ENCODE results near the gene KCNK2.

Gene KCNK2

DNA sequence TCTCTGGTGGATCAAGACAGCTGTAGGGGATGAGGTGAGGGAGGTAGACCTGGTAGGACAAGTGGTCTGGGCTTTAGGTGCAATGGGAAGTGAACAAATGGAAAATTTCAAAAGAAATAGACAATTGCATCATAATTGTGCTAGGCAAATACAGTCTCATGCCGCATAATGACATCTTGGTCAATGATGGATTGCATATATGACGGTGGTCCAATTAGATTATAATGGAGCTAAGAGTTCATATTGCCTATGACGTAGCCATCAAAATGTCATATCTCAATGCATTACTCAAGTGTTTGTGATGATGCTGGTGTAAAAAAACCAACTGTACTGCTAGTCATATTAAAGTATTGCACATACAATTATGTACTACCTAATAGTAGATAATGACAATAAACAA, 19.0 kb downstream of the KCNK2 start:
- no peak for DNase-seq

DNA sequence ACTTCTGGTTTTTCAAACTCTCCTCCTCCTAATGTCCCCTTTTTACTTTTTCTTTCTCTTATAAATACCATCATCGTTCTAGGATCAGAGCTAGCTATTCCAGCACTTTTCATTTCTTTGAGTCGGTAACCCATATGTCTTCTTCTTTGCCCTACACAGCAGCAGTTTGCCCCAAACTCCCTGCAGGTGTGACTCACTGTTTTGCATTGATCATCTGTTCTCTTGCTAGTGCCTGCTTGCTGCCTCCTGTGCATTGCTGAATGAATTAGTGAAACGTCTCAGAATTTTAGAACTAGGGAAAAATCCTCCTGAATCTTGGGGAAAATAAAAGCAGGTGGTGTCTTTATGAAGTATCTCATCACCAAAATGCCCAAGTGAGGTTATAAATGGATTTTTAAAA, 21.7 kb downstream of the KCNK2 start:
- no peak for DNase-seq

DNA sequence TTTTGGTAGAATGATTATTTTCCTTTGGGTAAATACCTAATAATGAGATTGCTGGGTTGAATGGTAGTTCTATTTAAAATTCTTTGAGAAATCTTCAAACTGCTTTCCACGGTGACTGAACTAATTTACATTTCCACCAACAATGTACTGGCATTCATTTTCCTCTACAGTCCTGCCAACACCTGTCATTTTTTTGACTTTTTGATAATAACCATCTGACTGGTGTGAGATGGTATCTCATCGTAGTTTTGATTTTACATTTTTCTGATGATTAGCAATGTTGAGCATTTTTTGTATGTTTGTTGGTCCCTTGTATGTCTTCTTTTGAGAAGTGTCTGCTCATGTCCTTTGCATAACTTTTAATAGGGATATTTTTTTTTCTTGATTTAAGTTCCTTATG, 23.5 kb downstream of the KCNK2 start:
- no peak for DNase-seq

DNA sequence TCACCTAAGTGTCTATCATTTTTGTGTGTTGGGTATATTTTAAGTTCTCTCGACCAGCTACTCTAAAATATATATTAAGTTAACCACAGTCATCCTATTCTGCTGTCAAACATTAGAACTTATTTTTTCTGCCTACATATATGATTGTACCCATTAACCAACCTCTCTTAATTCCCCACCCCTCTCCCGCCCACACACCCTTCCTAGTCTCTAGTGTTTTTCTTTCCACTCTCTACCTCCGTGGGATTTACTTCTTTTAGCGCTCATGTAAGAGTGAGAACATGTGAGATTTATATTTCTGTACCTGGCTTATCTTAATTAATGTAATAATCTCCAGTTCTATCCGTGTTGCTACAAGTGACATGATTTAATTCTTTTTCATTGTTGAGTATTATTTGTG, 26.6 kb downstream of the KCNK2 start:
- DNase-seq, result no peak

DNA sequence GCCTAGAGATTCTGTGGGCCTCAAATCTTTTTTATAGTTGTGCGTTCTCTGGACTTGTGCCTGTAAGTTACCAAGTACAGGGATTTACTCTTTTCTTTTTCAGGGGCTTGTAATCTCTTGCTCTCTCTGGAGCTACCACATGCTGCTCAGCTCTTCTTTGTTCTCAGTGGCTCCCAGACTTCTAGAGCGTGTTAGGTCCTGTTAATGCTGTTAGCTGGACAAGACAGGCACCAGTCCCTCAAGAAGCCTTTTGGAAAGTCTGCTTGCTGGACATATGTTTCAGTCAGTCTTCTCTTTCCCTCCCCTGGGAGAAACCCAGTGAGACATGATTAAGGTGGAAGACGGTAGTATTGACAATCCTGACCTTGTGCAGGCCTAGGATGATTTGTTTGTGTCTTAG, 29.4 kb downstream of the KCNK2 start:
- DNase-seq, result no peak

DNA sequence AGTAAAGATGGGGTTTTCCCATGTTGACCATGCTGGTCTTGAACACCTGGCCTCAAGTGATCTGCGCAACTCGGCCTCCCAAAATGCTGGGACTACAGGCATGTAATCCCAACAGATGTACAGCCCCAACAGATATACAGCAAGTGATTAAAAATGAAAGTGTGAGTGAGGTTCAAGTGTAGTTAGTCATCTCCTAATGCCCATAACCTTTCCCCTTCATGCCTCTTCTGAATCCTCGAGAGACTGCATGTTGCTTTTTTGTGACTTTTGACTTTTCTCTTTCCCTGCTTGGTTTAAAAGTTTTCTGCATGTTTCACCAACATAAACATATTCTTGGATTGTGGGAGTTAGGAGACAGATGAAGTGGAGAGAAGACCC, 31.2 kb downstream of the KCNK2 start:
- DNase-seq, result no peak

DNA sequence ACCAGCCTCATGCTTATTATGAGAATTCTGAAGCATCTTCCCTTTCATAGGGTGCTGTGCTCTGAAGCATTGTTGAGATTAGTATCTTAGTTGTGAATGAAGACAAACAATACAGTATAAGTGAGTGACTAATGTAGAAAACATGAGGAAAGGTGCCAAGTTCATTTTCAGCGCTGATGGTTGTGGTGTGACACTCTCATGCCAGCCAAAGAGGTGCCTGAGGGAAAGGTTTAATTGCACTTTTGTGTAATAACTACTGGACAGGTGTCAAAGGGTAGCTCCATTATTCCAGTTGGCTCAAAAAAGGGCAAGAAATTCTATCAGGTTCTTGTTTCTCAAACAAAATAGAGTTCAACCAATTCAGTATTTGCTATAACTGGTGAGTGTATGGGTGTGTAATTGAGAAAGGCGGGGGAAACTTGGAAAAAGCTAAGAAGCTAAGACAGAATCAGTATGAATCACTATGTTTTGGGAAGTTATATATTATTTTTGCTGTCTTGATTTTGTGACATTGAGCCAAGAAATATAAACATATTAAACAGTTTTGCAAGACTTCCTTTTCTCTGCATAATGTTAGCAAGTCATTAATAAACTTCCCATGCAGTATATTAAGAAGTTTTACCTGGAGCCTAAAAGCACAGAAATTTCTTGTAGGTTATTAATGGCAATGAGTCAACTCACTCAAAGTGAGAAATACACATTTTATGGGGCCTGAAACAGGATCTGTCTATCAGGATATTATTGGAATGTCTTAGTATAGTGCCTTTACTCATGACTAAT, 31.8 kb downstream of the KCNK2 start:
- DNase-seq, result no peak

DNA sequence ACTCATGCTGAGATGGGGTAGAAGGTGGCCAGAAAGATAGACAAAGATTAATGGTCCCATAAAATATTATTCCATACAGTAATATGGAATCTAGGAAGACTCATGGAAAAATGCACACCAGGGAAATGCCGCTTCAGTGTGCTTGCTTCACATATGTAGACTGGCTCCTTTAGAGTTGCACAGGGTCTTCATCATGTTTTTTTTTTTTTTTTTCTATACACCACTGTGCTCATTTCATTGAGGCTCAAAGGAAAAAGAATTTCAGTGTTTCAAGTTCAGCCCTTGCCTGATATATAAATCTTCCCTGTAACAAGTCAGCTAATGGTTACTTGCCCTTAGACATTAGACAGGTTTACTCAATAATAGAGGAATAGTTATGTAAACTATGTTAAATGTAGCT, 33.2 kb downstream of the KCNK2 start:
- DNase-seq, result no peak

DNA sequence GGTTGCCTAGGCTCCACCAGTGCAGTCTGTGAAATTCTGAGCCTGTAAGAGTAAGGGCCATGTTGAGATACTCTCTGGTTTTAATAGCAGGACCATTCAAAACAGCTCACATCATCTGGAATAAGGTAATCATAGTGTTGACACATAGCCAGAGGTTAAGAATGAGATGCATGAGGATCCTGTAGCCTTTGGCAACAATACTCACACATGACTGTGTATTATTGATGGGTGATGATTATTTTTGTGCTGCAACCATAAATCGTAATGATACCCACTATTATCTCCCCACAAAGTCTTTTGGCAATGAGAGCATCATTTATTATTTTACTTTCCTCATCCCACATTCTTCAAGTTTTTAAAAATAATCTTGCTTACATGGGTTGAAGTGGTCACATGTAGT, 35.5 kb downstream of the KCNK2 start:
- no peak for DNase-seq

DNA sequence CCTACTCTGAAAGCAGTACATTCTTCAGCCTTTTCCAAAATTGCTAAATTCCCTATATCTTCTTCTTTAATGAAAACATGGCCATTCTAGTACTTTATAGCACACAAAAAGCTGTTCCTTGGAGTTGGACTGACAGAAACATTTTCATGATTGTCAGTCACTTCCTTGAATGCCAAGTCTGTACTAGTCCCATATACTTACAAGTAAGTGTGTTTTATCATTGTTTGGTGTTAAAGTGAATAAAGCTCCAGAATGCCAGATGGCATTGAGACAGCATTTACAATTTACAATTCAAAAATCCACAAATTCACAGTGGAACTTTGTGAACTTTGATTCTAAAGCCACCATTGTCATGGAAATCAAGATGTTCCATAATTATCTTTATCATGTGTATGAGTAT, 36.5 kb downstream of the KCNK2 start:
- DNase-seq, result no peak

DNA sequence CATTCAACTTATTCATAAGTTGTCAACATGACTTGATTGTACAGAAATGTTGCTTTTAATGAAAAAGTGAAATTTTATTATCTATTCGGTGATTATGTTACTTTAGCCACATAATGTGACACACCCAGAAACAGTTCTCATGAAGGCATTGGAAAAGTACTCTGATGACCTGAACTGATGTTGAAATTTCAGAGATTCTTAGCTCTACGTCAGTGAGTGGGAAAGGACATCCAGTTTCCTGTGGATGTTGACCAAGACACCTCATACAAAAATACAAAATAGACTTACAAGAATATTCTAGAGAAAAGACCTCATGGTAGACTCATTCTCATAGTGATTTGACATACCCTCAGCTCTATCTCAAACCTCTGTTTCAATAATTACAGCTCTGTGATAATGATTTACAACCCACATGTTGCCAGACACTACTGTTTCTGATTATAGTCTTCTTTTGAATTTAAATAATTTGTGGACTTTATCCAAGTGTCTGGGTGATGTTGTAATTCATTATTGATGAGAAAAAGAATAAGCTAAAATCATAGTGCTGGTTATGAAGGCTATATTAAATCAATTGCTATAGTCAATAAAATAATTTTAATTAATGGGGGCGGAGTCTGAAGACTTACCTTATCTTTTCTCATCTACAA, 37.3 kb downstream of the KCNK2 start:
- DNase-seq, result no peak

DNA sequence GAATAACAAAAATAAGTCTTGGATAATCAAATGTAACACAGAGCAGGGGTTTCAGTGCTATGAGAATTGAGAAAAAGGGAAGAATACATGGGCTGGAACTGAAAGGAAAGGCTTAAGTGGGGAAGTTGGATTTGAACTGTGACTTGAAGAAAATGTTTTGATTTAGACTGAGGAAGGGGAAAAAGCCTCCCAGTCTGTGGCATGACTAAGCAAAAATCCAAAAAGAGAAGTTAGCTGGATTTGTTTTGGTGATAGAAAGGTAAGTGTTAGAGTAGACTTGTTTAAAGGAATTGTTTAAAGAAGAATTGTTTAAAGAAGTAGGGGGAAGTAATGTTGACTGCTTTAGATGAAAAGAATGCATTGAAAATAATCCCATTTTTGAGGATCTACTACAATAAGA, 46.0 kb downstream of the KCNK2 start:
- DNase-seq, result no peak

DNA sequence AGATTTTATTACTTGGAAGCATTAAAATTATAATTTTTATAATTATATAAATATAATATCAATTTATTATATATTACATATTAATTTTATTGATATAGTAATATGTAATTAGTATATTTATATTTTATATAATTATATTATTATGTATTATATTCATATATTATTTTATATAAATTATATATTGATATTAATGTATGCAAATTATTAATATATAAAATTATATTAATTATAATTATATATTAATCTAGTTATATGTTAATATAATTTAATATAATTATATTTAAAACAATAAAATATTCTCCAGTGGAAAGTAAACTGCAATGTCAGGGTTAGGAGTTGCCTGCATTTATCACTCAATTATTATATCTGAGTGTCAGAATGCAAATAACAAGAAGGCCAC, 48.8 kb downstream of the KCNK2 start:
- no peak for DNase-seq

DNA sequence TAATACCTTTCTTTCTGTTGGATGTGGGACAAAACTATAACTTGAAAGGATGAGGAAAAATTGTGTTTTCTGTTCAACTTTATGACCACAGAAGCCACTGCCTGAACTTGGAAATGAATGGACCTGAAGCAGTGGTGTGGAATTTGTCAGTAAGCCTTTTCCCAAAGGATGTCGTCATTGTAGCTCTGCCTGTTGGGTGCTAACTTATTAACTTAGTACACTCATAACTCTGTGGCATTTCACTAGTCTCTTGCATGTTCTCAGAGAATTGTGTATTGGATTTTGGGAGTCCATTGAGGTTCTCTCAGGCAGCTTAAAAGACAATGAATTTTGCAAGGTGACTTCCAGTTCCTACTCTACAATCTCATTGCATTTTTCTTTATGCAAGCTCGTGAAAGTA, 49.6 kb downstream of the KCNK2 start:
- DNase-seq, result no peak

DNA sequence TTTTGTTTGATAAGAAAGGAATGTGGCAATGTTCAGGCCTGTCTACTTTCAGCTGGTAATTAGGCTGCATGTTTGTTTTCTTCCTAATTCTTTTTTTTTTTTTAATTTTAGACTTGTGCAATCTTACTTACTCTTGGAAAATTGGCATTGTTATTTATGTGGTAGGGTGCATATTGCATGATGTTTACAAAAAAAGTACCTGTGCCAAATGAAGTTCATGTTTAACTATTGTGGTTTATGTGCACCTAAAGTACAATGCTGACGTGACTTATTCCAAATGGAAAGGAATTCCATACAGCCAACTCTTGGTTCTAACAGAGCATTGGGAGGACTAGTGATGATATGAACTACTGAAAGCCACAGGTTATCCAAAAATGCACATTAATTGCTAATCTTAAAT, 51.0 kb downstream of the KCNK2 start:
- DNase-seq, result no peak

DNA sequence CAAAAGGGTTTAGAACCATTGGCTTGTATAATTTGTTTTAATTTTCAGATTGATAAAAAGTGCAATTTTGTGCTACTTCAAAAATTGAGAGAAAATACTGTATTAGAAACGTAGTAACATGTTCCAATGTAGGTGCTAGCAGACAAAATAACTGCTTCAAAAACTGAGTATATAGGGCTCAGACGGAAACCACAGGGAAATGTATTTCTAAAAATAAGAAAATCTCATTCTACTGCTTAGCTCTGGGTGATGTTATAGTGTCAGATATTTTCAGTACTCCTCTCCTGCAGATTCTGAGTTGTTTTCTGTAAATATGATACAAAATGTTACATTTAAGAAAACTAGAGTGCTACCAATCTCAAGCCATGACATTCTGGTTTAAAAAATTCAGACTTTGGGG, 55.4 kb downstream of the KCNK2 start:
- DNase-seq, result no peak

DNA sequence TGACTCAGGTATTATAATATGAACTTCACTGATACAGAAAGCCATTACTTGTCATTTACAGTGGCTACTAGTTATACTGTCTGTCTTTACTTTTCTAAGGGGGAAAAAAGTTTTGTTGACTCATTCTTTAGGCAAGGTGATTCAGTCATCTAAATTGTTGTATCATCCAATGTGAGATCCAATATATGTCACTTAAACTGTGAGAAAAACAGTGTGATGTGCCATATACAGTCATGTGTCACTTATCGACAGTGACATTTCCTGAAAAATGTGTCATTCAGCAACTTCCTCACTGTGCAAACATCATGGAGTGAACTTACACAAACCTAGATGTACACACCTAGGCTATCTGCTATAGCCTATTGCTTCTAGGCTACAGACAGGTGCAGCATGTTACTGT, 57.6 kb downstream of the KCNK2 start:
- DNase-seq, result no peak

DNA sequence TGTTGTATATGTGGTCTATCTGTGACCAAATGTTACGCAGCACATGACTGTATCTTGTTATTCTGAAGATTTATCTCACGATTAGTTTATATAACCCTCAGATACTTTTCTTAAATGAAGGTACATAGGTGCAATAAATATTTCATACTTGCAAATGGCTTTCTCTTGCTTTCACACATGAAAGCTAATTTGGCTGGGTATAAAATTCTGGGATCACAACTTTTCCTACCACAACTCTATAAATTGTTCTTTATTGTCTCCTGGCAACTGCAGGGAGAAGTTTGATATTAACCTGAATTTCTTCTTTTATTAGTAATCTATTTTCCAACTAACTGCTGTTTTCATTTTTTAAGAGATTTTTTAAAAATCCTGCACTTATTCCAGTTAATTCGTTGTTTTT, 58.9 kb downstream of the KCNK2 start:
- no peak for DNase-seq

DNA sequence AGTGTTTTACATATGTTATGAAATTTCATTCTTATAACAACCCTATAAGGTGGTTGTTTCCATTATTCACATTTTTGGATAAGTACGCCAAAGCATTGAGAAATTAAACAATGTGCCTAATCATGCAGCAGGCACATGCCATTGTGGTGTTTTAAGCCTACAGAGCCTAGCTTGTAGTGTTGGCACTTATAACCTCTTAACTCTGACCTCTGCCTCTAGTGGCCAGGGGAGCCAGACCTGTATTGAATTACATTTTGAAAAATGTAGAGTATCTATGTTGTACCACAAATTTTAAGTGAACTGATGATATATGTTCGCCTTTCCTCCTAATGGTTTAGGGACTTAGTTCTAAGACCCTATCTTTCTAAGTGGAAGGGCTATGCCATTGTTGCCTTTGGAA, 61.0 kb downstream of the KCNK2 start:
- no peak for DNase-seq

DNA sequence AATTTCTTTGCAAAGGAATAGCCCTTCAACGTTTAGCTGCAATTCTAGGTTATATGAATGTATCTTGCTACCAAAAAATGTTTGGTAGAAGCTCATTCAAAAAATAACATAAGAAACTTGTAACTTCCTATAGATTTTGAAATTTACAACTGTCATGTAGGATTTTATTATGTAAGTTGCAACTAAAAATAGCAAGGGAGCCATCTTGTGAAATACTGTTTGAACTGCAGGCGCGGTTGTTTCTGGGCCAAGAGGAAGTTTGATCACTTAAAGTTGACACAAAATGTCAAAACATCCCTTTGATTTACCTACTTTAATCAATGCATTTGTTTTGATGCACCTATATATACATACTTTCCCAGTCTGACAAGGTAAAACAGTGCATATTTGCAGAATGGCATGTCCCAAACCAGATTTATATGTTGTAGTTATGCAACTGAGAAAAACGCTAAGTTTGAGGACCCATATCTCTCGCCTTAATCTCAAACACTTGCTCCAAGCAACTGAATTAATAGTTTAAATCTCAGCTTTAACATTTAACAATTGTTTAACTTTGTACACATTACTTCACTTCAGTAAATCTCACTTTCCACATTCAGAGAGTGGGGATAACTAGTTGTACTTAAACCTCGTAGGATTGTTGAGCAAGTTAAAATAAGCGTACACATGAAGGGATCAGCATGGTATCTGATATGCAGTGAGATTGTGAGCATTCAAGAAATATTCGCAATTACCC, 63.9 kb downstream of the KCNK2 start:
- DNase-seq, result no peak

DNA sequence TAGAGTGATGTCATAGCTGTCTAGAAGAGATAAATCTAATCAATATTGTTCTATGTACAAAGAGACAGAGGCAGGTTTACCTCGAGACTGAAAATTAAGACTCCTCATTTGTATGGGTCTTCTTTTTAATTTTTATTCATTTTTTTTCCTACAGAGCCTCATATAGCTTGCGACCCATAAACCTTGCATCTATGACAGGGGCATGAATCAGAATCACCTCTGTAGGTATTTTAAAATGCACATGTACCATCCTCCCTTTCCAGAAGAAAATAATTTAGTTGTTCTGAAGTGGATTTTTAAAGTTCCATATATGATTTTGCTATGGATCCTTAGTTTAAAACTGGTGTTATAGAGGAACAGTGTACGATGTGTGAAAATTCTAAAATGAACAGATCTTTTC, 64.5 kb downstream of the KCNK2 start:
- no peak for DNase-seq

DNA sequence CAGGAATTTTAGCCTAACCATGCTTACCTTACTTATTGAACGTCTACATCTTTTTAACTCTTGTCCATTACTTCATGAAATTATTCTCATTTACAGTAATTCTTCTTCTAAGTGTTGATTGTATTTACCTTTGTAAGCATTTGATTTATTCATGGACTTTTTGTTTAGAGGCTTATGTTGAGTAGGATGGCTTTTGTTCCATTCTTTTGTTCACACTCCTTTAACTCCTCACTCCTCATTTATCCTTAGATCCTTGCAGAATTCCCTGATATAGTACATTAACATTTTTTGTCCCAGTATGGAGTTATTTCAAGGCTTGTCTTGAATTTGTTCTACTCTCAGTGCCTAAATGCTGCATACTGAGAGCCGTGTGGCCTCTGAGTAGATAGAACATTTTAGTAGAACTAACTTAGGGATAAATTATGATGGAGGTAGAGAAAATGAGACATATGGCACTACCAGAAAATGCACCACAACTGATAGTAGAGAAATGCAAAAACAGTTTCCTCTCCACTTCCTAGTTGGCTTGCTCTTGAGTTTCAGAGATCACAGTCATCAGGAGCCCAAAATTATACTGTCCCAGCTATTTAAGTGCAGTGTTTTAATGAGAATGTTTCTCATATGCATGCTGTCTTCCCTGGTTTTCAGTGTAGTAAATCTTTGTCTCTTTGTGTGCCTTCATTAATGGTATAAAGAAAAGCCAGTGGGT, 69.5 kb downstream of the KCNK2 start:
- no peak for DNase-seq

DNA sequence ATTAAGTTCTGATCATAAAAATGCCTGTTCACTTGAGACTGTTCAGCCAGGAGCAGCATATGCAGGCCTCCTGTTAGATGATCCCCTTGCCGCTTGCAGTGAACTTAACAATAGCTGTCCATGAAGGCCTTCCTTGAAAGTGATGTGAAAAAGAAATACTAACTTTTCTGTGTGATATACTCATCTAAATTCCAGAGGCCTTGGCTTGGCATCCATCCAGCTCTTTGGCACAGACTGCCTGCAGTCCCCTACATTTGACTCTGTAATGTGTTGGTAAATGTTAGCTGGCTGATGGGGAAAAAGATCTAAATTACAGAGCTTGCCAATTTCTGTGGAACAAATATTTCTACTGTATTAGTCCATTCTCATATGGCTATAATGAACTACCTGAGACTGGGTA, 73.7 kb downstream of the KCNK2 start:
- no peak for DNase-seq

DNA sequence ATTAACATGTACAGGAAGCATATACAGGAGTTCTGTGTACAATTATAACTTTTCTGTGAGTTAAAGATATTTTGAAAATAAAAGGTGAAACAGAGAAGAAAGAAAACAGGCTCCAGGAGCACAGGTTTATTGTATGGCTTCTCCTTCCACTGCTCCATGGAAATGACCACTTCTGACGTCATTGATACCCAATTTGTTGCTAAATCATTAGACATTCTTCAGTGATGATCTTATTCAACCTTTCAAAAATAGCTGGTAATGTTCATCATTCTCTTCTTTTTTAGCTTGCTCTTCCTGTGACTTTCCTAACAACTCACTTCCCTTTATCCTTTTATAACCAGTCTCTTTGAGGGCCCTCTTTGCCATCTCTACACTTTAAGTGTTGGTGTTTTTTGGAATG, 77.8 kb downstream of the KCNK2 start:
- no peak for DNase-seq
